Coronary artery (tissue), 2 donors: ENCODE results near the gene CRYGN.

Experiments used
- DNase-seq: peaks from one replicate; pipeline ENCODE4 v3.0.0-alpha.2; 2017; ENCODE audit warnings: low spot score
- H3K27ac ChIP-seq, 2 donors: fragments of 200-600 bp; sonication (generic); one replicate each; pipeline ENCODE4 v1.5.1; 2016 to 2019
- H3K4me3 ChIP-seq: fragments of 200-600 bp; sonication (generic); 2 replicates; pipeline ENCODE4 v1.5.1; 2016; ENCODE audit warnings: mild to moderate bottlenecking, moderate library complexity
- TF ChIP-seq, protein P1 (sequence below): fragments of 200-600 bp; sonication (generic); IDR thresholded peaks from one replicate; pipeline ENCODE4 v1.5.1; 2019; ENCODE audit warnings: antibody characterized with exemption

CRYGN gene

DNA sequence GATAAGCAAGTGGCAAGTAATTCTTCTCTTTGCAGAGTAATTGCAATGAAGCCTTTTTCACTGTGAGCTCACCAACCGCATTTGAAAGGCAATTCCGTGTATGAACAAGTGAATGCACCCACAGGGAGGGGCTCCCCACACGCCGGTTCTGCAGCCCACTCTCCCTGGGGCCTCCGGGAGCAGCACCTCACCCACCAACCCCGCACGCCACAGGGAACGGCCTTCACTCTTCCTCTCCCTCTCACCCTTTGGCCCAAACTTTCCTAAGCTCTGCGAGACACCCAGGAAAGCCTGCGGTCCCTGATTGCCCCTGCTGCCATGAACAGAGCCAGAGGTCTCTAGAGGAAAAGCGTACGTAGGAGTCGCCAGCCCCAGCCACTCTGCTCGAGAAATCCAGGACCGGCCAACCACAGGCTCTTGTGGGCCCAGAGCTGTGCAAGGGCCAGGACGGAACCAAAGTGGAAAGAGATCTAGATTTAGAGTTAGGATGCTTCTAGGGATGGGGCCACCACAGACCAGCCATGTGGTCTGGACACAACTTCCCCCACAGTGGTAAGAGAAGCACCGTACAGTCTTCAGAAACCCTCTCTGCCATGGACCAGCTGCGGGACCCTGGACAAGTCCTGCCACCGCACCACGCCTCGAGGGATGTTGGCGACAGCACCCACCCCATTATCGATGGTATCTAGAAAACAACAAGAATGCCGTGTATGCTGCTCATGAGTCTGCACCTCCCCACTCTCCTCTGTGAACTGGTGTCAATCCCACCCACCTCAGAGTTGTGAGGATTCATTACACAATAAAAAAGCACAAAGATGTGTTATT lies 33.7 kb downstream of the CRYGN start:
- no peak overlapping the region for H3K4me3 ChIP-seq
- no peak overlapping the region for H3K27ac ChIP-seq
- TF ChIP-seq, protein P1, sequence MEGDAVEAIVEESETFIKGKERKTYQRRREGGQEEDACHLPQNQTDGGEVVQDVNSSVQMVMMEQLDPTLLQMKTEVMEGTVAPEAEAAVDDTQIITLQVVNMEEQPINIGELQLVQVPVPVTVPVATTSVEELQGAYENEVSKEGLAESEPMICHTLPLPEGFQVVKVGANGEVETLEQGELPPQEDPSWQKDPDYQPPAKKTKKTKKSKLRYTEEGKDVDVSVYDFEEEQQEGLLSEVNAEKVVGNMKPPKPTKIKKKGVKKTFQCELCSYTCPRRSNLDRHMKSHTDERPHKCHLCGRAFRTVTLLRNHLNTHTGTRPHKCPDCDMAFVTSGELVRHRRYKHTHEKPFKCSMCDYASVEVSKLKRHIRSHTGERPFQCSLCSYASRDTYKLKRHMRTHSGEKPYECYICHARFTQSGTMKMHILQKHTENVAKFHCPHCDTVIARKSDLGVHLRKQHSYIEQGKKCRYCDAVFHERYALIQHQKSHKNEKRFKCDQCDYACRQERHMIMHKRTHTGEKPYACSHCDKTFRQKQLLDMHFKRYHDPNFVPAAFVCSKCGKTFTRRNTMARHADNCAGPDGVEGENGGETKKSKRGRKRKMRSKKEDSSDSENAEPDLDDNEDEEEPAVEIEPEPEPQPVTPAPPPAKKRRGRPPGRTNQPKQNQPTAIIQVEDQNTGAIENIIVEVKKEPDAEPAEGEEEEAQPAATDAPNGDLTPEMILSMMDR, result no peak
- DNase-seq, result no peak

DNA sequence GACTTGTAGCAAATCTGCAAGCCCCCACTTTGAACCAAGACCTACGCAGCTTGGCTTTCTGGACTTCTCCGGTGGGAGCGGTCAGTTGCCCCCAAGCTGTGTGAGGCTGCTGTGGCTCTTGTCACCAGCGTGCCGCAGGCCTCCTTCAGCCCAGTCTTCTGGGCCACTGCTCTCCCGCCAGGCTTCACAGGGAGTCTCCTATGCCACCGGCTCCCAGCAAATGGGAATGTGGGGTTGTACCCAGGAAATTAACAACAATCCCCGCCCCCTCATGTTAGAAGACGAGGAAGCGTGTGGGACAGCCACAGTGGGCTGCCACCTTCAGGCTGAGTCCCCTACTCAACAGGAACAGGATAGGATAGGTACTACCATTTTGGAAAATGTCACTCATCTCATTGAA lies 34.4 kb downstream of the CRYGN start:
- DNase-seq, result no peak
- TF ChIP-seq, protein P1, result no peak
- H3K4me3 ChIP-seq, result no peak overlapping the region
- H3K27ac ChIP-seq, result no peak overlapping the region

DNA sequence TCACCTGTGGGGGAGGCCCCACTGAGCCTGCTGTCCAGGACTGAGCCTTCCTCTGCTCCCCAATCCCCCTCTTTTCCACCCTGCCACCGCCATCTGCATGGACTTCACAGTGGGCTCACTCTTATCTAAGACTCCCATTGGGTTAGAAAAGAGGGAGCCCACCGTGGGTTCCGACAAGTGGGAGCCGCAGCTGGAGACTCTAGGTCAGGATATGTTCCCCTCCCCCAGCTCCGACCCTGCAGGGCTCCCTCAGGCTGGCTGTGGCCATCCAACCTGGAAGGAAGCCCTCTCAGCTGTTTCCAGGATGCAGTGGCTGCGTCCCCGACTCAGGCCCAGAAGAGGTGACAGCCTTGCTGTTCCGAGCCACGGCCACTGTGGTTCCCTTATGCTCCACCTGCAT lies 34.9 kb downstream of the CRYGN start:
- H3K4me3 ChIP-seq, result no peak overlapping the region
- H3K27ac ChIP-seq, result peak overlapping the region in 1 of 2 donors; percentile 17
- TF ChIP-seq, protein P1, result no peak
- DNase-seq, result no peak

DNA sequence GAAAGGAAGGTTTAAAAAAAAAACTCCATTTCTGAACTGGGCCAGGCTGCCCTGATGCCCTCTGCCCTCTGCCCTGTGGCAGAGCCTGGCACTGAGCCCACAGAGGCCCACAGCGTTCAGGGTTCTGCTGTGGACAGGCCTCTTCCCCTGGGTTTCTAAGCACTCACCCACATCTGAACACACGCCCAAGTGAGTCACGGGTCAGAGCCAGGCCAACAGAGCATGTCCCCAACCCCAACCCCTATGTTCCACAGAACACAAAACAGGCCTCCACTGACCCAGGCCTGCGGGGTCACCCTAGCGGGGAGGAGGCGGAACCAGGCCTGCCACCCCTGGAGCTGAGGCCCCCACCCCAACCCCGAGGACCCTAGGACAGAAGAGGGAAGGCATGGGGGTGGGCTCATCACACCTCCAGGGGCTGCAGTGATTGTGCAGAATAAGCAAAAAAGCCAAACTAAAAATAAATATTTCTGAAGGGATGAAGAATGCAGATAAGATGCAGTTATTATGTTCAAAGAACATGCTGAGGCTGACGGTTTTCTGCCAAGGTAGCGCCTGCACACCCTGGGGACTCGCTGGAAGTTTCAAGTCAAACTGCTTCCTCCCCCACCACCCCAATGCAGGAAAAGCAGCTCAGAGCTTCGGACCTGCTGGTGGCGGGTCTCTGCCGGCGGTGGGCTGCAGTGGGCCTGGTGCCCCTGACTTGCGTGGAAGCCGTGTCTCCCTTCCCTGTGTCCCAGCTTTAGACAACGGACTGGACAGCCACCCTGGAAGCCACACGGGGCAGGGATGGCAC lies 35.5 kb downstream of the CRYGN start:
- TF ChIP-seq, protein P1, result no peak
- DNase-seq, result no peak
- Histone ChIP-seq H3K4me3 (no peak overlapping the region), H3K27ac (peak overlapping the region in 1 of 2 donors; percentile 17)

DNA sequence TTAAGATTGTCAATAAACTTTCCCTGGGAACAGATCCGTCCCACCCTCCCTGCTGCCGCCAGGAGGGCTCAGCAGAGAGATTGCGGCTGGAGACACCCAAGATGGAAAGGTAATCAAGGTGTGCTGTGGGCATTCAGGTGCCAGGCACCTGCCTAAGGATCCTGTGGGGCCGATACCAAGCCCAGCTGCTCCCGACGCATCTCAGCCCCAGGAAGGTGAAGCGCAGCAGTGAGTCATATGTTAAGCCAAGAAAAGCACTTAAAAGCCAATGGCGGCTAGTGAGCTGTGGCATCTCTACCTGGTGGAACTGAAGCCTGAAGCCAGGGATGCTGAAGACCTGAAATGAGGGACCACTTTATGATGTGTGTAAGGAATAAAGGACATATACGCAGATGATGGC lies 36.2 kb downstream of the CRYGN start:
- DNase-seq, result no peak
- H3K27ac ChIP-seq, result no peak overlapping the region
- no peak overlapping the region for H3K4me3 ChIP-seq
- TF ChIP-seq, protein P1, result no peak

DNA sequence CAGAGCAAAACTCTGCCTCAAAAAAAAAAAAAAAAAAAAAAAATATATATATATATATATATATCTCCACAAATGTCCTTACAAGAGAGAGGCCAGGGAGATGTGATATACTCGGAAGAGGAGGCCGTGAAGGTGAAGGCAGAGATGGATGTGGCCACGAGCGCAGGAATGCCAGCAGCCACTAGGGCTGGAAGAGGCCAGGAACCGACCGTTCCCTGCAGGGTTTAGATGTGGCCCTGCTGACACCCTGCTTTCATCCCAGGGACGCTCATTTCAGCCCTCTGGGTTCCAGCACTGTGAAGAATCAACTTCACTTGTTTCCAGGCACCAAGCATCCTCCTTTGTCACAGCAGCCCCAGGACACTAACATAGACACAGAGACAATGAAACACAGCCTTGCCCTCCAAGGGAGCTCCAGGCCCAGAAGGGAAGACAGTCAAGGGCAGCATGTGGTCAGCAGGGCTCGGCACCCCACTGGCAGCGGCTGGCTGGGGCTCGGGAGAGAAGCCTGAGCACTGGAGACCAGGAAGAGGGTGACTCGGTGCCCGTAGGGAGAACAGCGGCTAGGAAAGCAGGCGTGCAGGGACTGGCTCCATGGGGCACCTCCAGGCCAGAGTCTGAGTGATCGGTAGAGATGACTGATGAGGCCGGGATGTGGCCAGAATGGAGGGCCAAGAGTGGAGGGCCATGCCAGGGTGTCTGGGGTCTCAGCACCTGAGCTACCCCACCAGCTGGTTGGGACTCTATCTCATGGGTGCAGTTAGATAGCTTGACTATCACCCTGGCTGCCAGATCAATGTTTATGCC lies 37.7 kb downstream of the CRYGN start:
- H3K4me3 ChIP-seq, result no peak overlapping the region
- H3K27ac ChIP-seq, result no peak overlapping the region
- no peak for DNase-seq
- TF ChIP-seq, protein P1, result no peak
